ENCODE results near the gene GALNT6. TPM values are rescaled to one million over a fixed set of nuclear protein-coding genes. Genes with fewer than 3 reads are reported as not detected.

The GALNT6 gene, protein sequence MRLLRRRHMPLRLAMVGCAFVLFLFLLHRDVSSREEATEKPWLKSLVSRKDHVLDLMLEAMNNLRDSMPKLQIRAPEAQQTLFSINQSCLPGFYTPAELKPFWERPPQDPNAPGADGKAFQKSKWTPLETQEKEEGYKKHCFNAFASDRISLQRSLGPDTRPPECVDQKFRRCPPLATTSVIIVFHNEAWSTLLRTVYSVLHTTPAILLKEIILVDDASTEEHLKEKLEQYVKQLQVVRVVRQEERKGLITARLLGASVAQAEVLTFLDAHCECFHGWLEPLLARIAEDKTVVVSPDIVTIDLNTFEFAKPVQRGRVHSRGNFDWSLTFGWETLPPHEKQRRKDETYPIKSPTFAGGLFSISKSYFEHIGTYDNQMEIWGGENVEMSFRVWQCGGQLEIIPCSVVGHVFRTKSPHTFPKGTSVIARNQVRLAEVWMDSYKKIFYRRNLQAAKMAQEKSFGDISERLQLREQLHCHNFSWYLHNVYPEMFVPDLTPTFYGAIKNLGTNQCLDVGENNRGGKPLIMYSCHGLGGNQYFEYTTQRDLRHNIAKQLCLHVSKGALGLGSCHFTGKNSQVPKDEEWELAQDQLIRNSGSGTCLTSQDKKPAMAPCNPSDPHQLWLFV
- 67.2 TPM for total RNA-seq

DNA sequence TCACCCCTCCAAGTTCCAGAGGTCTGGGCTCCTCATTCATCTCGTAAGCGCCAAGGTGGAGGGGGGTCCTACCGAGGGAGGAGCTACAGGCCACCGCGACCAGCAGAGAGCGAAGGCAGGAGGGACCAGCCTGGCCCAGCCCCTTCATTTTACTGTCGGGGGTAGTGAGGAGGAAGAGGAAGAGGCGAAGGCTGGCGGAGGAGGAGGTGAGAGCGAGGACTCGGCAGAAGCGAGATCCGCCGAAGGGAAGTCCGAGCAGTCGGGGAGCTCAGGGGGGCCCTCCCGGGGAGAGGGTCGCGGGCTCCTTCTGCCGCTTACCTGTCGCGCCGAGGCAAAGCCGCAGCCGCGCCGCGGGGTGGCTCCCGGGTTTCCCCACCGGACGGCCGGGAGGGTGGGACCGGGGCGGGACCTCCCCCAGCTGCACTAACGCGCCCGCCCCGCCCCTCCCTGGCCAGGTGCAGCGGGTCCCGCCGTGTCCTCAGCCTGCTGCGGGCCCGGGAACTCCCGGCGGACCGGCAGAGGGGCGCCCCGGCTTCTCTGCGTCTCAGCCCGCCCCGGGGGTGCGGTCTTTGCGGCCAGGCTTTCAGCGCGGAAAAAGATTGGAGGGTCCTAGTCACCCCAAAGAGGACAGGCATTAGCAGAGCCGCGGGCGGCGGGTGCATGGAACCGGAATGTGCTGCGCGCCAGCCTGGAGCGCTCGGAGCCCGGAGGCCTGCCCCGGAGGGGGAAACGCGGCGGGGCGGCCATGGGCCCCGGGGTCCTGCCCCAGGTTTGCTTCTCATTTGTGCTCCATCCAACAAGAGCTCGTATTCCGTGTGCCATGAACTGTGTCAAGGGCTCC is at the start of gene GALNT6:
Gene GALNT6 (minus strand): TSS at position 124 of the 841 bp plus-strand sequence. CDS start 11,625 bp downstream, outside the sequence.
- TF ChIP-seq, protein P1, sequence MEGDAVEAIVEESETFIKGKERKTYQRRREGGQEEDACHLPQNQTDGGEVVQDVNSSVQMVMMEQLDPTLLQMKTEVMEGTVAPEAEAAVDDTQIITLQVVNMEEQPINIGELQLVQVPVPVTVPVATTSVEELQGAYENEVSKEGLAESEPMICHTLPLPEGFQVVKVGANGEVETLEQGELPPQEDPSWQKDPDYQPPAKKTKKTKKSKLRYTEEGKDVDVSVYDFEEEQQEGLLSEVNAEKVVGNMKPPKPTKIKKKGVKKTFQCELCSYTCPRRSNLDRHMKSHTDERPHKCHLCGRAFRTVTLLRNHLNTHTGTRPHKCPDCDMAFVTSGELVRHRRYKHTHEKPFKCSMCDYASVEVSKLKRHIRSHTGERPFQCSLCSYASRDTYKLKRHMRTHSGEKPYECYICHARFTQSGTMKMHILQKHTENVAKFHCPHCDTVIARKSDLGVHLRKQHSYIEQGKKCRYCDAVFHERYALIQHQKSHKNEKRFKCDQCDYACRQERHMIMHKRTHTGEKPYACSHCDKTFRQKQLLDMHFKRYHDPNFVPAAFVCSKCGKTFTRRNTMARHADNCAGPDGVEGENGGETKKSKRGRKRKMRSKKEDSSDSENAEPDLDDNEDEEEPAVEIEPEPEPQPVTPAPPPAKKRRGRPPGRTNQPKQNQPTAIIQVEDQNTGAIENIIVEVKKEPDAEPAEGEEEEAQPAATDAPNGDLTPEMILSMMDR (IDR thresholded peaks at IDR 0.05), result no peak
- intact Hi-C loops (cut with DNase I), result no loop called here
- H3K36me3 ChIP-seq, result no peaks in the 10 kb centered on the region
- H3K27me3 ChIP-seq, result no peaks in the 10 kb centered on the region
- no peak for DNase-seq (ENCODE audit: low spot score in 2 of 2)
- H3K9me3 ChIP-seq, result no peaks in the 10 kb centered on the region
- peak within 1 kb of the TSS; percentile 62 to 72 for H3K4me3 ChIP-seq
- H3K4me1 ChIP-seq, result peaks cover 0 to 7% of the 10 kb centered on the region in 2 donors
- peak within 1 kb of the TSS in 1 of 2 donors; percentile 15 for H3K27ac ChIP-seq

DNA sequence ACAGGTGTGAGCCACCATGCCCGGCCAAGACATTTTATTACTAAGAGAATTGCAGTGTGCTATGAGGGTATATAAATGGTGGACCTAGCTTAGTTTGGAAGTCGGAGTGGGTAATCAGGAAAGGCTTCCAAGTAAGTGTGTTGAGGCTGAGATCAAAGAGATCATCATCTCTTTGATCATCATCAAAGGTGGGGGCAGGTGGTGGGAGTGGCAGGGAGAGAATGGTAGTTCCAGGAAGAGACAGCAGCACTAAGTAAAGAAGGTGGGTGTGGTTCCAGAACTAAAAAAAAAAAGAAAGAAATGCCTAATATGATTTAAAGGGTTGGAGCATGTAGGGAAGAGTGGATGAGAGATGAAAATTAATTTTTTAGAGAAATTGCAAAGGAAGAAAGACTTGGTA is 48.1 kb upstream of the GALNT6 start:
- Histone ChIP-seq H3K36me3 (no peaks in the 10 kb centered on the region), H3K27ac (no peak overlapping the region), H3K9me3 (no peaks in the 10 kb centered on the region), H3K4me3 (no peak overlapping the region), H3K4me1 (no peaks in the 10 kb centered on the region), H3K27me3 (no peaks in the 10 kb centered on the region)
- no peak for DNase-seq (ENCODE audit: low spot score in 2 of 2)
- TF ChIP-seq, protein P1 (IDR thresholded peaks at IDR 0.05), result no peak
- intact Hi-C loops (cut with DNase I), result no loop called here

DNA sequence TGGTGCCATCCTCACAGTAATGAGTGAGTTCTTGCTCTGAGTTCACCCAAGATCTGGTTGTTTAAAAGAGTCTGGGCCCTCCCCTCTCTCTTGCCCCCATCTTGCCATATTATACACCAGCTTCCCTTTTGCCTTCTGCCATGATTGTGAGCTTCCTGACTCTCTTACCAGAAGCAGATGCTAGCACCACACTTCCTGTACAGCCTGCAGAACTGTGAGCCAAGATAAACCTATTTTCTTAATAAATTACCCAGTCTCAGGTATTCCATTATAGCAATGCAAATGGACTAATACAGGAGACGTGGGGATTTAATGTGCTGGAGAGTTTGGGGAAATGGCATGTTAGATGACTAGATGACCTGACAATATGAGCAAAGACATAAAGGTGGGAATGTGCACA is 46.2 kb upstream of the GALNT6 start:
- intact Hi-C loops (cut with DNase I), result no loop called here
- TF ChIP-seq, protein P1 (IDR thresholded peaks at IDR 0.05), result no peak
- no peaks in the 10 kb centered on the region for H3K27me3 ChIP-seq
- no peak for DNase-seq (ENCODE audit: low spot score in 2 of 2)
- H3K9me3 ChIP-seq, result no peaks in the 10 kb centered on the region
- no peak overlapping the region for H3K27ac ChIP-seq
- no peaks in the 10 kb centered on the region for H3K4me1 ChIP-seq
- no peak overlapping the region for H3K4me3 ChIP-seq
- H3K36me3 ChIP-seq, result no peaks in the 10 kb centered on the region

DNA sequence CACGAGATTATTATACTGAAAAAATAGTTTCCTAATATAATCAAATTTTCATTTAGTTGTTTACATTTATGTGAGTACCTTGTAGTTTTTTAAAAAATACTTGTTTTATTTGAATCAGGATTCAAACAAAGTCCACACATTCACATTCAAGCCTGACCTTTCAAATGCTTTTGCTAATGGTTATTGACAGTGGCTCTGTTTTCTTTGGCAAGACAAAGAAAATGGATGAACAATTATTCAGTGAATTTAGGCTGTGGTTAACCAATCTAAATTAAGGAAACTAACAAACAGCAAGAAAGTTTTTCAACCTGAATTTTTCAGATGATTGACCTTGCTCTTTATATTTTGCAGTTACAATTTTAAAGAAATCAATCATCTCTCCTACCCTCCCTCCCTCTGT is 43.1 kb upstream of the GALNT6 start:
- no peak overlapping the region for H3K27ac ChIP-seq
- H3K4me1 ChIP-seq, result no peaks in the 10 kb centered on the region
- H3K36me3 ChIP-seq, result no peaks in the 10 kb centered on the region
- intact Hi-C loops (cut with DNase I), result no loop called here
- TF ChIP-seq, protein P1 (IDR thresholded peaks at IDR 0.05), result no peak
- no peak for DNase-seq (ENCODE audit: low spot score in 2 of 2)
- H3K4me3 ChIP-seq, result no peak overlapping the region
- H3K27me3 ChIP-seq, result no peaks in the 10 kb centered on the region
- no peaks in the 10 kb centered on the region for H3K9me3 ChIP-seq

DNA sequence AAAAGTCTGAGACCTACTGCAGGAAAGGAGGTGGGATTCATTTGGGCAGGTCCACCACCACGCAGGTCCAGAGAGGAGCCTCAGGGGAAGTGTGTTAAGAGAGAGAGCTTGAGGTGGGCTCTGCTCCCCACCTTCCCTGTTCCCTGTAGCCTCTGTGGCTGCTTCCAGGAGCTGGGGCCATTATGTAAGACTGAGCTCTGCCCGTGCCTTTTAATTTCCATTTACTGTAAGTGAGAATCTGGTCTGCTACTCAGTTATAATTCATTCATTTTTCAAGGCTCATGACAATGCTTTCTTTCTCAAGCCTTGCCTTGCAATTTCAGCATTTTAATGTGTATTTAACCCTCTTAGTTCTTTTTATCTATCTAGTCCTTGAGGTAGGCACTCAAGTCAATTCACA is 41.7 kb upstream of the GALNT6 start:
- Histone ChIP-seq H3K4me1 (no peaks in the 10 kb centered on the region), H3K4me3 (no peak overlapping the region), H3K9me3 (no peaks in the 10 kb centered on the region), H3K36me3 (no peaks in the 10 kb centered on the region), H3K27ac (no peak overlapping the region), H3K27me3 (no peaks in the 10 kb centered on the region)
- TF ChIP-seq, protein P1 (IDR thresholded peaks at IDR 0.05), result no peak
- intact Hi-C loops (cut with DNase I), result no loop called here
- DNase-seq (ENCODE audit: low spot score in 2 of 2), result no peak

All from ascending aorta (tissue), 2 donors.